GM19099 (cell line): ENCODE data around the gene WARS2.

Experiments
- POLR2A ChIP-seq: IDR thresholded peaks from 3 replicates; pipeline ENCODE4 v1.6.1; 2011; ENCODE audit warnings: low read depth; ENCODE audit not compliant: insufficient read length; ENCODE audit errors: extremely low read depth

Gene WARS2

DNA sequence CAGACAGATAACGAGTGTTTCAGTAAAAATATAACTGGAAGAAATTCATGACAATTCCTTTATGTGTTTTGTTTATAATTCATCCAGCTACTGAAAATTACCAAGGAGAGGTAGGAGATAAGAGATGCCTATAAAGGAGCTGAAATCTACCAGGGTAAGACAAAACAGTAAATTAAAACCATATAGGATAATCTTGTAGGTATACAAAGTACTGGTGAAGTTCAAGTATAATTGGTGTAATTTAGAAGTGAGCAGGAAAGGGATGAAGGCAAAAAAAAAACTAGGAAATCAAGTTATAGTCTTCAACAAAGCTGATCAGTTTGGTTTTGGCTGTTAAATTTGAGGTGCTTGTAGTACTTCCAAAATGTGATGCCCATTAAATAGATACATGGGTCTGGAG, 1.2 kb upstream of the WARS2 start:
- TF ChIP-seq POLR2A = no peak

DNA sequence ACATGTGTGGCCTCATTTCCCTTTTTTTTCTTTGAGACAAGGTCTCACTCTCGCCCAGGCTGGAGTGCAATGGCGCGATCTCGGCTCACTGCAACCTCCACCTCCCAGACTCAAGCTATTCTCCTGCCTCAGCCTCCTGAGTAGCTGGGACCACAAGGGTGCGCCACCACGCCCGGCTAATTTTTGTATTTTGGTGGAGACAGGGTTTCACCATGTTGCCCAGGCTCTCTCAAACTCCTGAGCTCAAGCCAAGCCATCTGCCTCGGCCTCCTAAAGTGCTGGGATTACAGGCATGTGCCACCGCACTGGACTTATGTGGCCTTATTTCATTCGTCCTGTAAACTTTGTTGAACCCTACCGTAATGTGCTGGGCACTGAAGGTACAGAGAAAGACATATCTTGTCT, 569 bp upstream of the WARS2 start:
- no peak for TF ChIP-seq POLR2A

DNA sequence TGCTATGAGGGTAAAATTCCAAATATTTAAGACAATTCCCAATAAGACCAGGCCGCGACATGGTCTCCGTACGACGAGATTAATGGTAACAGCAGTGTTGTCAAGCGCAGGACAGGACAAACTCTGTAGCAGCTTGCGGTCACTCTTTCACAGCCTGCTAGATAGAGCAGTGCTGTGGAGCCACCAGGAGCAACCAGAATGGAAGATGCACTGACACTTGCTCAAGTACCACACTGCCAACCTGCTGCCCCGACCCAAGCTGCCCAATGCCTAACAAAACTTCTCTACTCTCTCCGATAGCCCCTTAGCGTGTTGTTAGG, 636 bp downstream of the WARS2 start:
- no peak for TF ChIP-seq POLR2A

DNA sequence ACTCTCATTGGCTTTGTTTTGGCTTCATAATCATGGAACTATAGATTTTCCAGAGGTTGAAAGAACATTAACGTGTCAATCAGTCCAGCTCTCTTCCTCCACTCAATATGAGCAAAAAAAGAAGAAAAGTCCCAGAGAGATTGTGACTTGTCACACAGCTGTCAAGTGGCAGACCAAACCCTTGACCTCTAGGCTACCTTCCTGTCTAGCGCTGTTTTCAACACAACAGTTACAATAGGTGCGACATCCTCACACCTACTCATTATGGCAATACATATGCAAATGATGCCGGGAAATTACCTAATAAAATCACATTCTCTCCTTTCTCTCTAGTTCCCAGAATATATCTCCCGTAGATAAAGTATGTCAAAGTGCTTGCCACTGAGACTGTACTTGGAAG, 1.1 kb downstream of the WARS2 start:
- TF ChIP-seq POLR2A = no peak

DNA sequence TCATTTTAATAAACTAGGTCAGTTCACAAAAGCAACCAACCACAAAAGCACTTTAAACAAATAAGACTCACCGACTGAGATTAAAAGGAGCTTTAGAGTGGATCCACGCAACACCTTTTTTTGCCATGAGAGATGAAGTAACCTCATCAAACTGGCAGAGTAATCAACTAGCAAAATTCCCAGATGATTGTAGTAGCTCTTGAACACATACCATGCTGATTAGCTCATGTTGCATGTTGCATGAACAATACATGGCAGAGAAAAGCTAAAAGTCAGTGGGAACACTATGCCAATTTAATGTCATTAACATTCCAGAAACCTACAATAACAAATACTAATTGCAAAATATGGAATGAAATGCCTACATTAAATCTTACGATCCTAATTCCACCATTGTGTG, 4.1 kb downstream of the WARS2 start:
- no peak for TF ChIP-seq POLR2A

DNA sequence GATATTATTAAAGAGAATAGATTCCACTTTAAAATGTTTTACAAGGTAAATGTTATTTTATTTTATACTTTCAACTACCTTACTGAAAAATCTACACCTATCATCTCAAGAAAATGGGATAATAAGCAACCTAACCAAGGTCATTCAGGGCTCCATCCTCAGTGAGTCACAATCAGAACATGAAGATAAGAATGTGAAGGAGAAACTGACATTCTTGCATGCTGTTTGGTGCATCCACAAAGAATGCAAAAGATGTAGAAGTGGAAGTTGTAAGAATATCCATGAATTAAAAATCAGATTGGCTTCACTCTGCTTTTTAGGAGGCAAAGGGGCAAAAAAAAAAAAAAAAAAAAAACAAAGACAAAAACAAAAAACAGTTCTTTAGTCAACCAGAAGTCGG, 6.5 kb downstream of the WARS2 start:
- no peak for TF ChIP-seq POLR2A

DNA sequence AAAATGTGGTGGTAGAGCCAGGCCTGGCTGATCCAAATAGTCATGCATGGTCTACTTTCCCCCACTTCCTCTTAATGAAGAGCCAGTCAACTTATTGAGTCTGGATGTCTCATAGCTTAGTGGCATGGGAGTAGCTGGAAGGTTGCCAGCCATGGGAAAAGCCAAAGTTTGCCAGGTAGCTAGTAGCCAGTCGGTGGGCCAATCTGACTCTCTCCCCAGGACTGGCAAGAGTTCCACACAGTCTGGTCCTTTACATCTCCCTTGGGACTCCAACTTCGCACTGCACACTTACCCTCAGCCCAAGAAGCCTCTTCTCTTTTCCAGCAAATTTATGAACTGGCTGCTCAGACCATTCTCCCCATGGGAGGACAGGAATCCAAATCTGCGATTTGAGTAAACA, 8.3 kb downstream of the WARS2 start:
- TF ChIP-seq POLR2A = no peak

DNA sequence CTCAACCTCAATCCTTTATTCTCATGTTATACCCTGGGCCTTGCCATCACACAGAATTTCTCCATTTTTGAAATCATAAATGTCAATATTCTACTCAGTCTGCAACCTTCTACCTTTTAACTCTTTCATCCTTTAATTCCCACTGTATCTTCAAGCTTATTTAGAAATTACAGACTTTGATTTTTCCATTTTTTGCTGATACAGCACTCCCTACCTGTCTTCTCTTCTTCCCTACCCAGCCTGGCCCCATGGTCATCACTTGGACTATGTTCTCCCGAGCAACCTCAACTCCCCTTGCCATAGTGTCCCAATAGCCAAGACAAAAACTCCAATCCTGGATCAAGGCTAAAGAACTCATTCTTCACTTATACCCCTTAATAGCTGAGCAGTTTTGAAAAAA, 14.6 kb downstream of the WARS2 start:
- no peak for TF ChIP-seq POLR2A

DNA sequence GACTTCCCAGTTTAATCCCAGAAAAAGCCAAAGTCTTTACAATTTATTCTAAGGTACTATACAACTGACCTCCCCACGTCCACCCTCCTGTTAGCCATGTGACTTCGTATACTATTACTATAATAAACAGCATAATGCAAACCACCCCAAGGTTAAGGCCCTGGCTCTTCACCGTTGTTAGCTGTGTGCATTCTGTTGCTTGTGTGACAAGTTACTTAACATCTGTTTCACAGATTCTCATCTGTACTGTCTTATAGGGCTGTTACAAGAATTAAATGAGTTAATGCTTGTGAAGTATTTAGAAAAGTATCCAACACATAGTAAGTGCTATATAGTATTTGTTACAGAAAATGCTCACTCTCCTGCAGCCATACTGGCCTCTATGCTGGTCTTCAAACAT, 15.7 kb downstream of the WARS2 start:
- TF ChIP-seq POLR2A = no peak

DNA sequence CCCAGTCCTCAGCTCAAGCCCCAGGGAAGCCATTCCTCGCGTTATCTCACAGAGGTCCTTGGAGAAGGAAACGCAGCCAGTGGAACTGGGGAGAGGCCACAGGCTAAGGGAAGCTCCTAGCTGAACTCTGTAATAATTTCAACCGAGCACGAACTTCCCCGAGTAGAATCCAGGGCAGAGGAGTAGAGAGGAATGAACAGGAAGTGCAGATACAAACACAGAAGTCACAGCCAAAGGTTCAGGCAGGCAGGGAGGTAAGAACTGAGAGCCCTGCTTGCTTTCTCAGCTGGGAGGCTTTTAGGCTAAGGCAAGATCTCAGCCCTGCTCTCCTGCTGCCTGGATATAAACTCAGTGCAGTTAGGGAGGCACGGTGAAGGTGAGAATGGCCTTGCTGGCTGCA, 23.7 kb downstream of the WARS2 start:
- TF ChIP-seq POLR2A = no peak

DNA sequence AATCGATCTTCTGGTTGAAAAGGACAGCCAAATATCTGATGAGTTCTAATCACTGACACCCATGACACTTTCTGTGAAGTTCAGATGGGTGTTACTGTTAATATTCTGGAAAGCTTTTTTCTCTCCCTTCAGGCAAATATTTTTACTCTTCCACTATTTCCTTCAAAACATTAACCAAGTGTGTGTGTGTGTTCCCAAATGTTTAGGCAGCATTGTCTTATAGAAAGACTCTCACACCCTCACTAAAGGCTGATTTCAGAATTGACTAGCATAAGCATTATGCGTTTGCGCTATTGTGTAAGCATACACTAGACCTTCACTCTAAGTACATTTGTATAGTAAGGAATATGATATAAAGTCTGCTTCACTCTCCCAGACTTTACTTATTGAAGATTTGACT, 24.7 kb downstream of the WARS2 start:
- TF ChIP-seq POLR2A = no peak

DNA sequence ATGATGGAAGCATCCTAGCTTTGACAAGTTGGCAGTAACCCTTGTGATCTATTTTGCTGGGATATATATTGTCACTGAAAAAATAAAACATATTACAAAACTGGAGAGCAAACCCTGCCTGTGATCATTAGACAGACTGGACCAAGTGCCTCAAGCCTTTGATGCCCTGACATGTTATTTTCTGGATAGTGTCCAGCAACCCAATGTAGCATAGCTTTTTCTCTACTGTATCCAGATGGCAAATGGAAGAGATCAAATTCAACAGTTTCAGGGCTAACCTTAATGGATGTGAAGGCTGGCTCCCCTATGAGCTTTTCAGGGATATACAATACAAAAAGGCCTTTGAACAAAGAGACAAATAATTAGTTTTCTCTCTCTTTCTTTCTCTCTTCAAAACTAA, 25.1 kb downstream of the WARS2 start:
- no peak for TF ChIP-seq POLR2A

DNA sequence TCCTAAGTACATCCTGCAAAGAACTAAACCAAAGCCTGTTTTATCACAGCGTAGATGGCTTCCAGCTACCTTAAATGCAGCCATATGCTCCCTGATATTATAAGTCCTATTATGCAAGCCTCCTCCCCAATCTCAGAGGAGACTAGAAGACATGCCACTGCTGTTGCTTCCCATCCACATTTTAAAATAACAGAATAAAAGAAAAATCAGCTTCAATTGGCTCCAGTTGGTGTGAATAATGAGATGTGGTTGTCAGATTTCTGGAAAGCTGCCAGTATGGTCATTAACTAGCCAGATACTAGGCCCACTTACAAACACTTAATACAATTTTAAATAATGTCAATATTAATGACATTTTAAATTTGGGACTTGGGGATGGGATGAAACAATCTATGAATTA, 25.7 kb downstream of the WARS2 start:
- no peak for TF ChIP-seq POLR2A

DNA sequence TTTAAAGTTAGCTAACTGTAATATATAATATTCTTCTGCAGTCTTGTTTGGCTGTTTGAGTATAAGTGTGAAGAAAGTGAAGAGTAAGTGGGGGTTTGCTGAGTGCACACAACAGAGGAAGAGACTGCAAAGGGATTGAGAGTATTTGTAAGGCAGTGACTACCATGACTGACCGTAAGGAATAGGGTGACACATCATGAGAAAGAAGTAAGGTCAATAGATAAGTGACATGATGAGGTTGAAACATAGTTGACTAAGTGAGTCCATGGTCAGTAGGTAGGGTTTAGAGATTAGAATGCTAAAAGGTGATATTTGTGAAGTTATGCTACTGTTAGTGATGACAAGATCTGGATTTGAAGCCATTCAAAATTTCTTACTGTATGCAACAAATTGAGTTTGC, 27.7 kb downstream of the WARS2 start:
- no peak for TF ChIP-seq POLR2A

DNA sequence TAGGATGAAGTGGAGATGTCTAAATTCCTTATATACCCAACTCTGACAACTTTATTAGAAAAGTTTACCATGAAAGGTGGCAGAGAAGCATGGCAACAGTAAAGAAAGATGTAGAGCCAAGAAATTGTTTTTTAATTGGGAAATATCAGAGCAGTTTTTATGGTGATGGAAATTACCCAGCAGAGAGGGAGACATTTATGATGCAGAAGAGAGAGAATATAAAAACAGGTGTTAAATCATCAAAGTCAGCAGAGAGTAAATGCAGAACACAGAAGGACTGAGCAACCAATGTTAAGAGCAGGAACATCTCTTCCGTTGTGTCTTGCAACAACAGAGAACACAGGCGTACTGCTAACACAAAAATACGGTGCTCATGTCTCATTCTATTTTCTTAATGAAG, 28.2 kb downstream of the WARS2 start:
- TF ChIP-seq POLR2A = no peak

DNA sequence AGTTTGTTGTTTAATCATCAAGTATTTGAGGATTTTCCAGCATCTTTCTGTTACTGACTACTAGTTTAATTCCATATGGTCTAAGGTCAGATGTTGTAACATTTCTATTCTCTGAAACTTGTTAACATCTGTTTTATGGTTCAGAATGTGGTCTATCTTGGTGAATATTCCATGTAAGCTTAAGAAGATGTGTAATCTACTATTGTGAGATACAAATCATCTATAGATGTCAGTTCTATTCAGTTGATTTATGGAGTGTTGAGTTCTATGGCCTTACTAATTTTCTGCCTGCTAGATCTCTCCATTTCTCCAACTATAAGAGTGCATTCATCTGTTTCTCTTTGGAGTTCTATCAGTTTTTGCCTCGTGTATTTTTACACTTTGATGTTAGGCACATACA, 31.5 kb downstream of the WARS2 start:
- TF ChIP-seq POLR2A = no peak

DNA sequence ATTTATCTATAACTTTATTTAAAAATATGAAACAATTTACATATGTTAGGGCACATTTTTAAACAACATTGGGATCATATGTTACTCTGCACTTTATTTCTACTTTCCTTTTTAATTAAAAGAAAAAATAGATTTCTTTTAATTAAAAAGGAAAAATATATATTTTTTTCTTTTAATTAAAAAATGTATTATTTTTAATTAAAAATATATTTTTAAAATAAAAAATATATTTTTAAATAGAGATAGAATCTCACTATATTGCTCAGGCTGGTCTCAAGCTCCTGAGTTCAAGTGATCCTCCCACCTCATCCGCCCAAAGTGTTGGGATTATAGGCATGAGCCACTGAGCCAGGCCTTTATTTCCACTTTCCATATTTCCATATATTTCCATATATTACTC, 36.7 kb downstream of the WARS2 start:
- TF ChIP-seq POLR2A = no peak

DNA sequence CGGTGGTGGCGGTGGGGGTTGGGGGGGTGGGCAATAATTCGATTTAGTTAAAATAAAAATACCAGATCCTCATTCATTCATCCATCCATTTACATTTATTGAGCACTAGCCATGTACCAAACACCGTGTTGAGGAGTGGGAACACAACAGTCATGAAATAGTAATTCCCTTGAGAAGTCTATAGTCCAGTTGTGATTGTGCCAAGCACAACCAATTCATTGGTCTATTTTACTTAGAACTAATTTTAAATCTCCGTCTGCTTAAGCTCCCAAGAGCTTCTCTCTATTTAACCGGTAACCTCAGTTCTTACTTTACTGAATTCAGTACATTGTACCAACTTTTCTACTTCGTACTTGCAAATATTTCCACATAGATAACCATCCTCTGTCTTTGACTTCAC, 38.4 kb downstream of the WARS2 start:
- TF ChIP-seq POLR2A = no peak

DNA sequence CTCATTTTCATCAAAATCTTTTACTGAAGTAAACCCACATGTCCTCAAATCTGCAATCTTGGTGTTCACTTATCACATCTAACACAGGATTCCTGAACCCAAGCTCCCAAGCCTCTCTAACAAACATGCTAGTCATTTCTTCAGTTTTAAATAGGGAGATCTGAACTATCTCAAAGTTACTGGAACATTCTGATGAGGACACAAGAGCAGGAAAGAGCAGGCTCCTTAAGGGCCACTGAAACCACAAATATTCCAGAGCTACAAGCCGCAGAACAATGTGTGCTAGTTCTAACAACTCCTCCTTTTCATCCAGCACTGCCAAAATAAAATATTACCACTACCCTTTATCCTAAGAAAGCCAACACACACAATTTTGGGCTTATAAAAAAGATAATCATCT, 38.9 kb downstream of the WARS2 start:
- TF ChIP-seq POLR2A = no peak

DNA sequence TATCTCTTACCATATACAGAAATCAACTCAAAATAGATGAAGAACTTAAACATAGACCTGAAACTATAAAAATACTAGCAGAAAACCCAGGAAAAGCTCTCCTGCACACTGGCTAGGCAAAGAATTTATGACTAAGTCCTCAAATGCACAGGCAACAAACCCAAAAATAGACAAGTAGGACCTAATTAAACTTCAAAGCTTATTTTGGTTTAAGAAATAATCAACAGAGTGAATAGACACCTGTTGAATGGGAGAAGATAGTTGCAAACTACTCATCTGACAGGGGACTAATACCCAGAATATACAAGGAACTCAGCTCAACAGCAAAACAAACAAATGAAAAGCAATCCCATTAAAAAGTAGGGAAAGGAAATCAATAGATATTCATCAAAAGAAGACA, 40.7 kb downstream of the WARS2 start:
- no peak for TF ChIP-seq POLR2A
